RWPE2 (cell line): Measurements from ENCODE around the gene TMEM151A.

Experiments
- ATAC-seq: fragments of 200-7000 bp; cut with Tn5 transposase; 3 replicates; pipeline ENCODE4 v1.9.1; 2021; ENCODE audit warnings: low read depth
- DNase-seq: peaks from one replicate; pipeline ENCODE4 v3.0.0-alpha.2; 2020; ENCODE audit warnings: low spot score
- H3K27ac ChIP-seq: fragments of 450-650 bp; 2 replicates; pipeline ENCODE4 v1.5.1; 2017; ENCODE audit warnings: mild to moderate bottlenecking; ENCODE audit not compliant: poor library complexity, severe bottlenecking
- H3K27me3 ChIP-seq: fragments of 250-450 bp; sonication (Bioruptor Pico); 2 replicates; pipeline ENCODE4 v1.5.1; 2021; ENCODE audit warnings: mild to moderate bottlenecking, moderate library complexity; ENCODE audit not compliant: insufficient read depth, poor library complexity, severe bottlenecking
- H3K36me3 ChIP-seq: fragments of 250-450 bp; sonication (Bioruptor Pico); 2 replicates; pipeline ENCODE4 v1.5.1; 2020; ENCODE audit warnings: low read depth, mild to moderate bottlenecking, moderate library complexity
- H3K4me1 ChIP-seq: fragments of 250-450 bp; sonication (Bioruptor Pico); 2 replicates; pipeline ENCODE4 v1.5.1; 2021; ENCODE audit warnings: mild to moderate bottlenecking, moderate library complexity; ENCODE audit not compliant: insufficient read depth, poor library complexity, severe bottlenecking
- H3K4me3 ChIP-seq: fragments of 250-450 bp; sonication (Bioruptor Pico); 2 replicates; pipeline ENCODE4 v1.5.1; 2021; ENCODE audit warnings: mild to moderate bottlenecking, moderate library complexity; ENCODE audit not compliant: severe bottlenecking
- H3K9me3 ChIP-seq: fragments of 250-450 bp; sonication (Bioruptor Pico); 2 replicates; pipeline ENCODE4 v1.5.1; 2021; ENCODE audit warnings: mild to moderate bottlenecking, moderate library complexity; ENCODE audit not compliant: severe bottlenecking
- CTCF ChIP-seq: fragments of 450-650 bp; IDR thresholded peaks from one replicate; pipeline ENCODE4 v1.5.1; 2017; ENCODE audit warnings: mild to moderate bottlenecking, moderate library complexity; ENCODE audit not compliant: poor library complexity, severe bottlenecking

The TMEM151A gene

GRCh38 chr11:66322732-66323427 is 31.2 kb downstream of the TMEM151A start:
- no peak for TF ChIP-seq CTCF
- no peak overlapping the region for H3K27ac ChIP-seq
- no peaks in the 10 kb centered on the region for H3K27me3 ChIP-seq
- H3K4me1 ChIP-seq: peaks cover 27% of the 10 kb centered on the region
- no peaks in the 10 kb centered on the region for H3K36me3 ChIP-seq
- ATAC-seq (no peak), DNase-seq (no peak)
- no peak overlapping the region for H3K4me3 ChIP-seq
- H3K9me3 ChIP-seq: peaks cover 3% of the 10 kb centered on the region

GRCh38 chr11:66323684-66324083 is 32.0 kb downstream of the TMEM151A start:
- Histone ChIP-seq H3K27ac (no peak overlapping the region), H3K9me3 (peaks cover 3% of the 10 kb centered on the region), H3K36me3 (no peaks in the 10 kb centered on the region), H3K4me1 (peaks cover 29% of the 10 kb centered on the region), H3K4me3 (no peak overlapping the region), H3K27me3 (no peaks in the 10 kb centered on the region)
- ATAC-seq (no peak), DNase-seq (no peak)
- TF ChIP-seq CTCF: no peak

DNA sequence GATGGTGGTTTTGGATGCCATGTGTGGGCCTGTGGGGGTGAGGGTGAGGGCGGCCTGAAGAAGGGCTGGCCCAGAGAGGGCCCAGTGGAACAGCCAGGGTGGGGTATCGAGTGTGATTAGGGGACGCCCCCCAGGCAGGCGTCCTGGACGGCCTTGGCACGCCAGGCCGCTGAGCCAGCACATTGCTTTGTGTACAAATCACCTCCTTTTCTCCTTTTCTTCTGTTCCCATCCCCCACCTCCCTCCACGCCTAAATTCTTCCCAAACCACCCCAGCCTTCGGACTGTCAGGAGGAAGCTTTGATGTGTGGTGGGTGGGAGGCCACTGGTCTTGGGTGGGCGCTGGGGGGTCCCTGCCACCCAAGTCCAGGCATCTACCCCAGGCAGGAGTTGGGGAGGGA is 33.0 kb downstream of the TMEM151A start:
- DNase-seq: no peak
- H3K4me3 ChIP-seq: no peak overlapping the region
- ATAC-seq: no peak
- no peak for TF ChIP-seq CTCF
- peaks cover 3% of the 10 kb centered on the region for H3K9me3 ChIP-seq
- no peaks in the 10 kb centered on the region for H3K27me3 ChIP-seq
- peaks cover 29% of the 10 kb centered on the region for H3K4me1 ChIP-seq
- H3K27ac ChIP-seq: peak overlapping the region; percentile 92
- no peaks in the 10 kb centered on the region for H3K36me3 ChIP-seq

DNA sequence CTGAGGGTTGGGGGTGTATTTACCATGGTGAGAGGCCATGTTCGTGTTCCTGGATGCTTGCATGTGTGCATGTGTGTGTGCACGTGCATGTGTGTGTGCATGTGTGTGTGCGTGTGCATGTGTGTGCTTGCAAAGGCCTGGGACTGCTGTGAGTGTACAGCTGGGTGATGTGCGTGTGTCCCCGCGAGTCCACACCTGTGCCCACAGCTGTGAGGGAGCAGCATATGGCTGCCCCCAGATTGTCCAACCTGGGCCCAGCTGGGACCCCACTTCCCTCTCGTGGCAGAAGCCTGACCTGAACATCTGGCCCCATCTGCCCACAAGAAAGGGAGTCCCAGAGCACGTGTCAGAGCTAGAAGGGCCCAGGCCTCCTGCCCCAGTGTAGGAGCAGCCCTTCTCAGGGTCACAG is 33.6 kb downstream of the TMEM151A start:
- Histone ChIP-seq H3K4me3 (no peak overlapping the region), H3K36me3 (no peaks in the 10 kb centered on the region), H3K27me3 (no peaks in the 10 kb centered on the region), H3K9me3 (no peaks in the 10 kb centered on the region), H3K4me1 (peaks cover 29% of the 10 kb centered on the region), H3K27ac (peak overlapping the region; percentile 92)
- ATAC-seq: no peak
- no peak for TF ChIP-seq CTCF
- no peak for DNase-seq
